NCI-H1092 (cell line): ENCODE data around the gene CRYBG3.

ENCODE experiments used
- DNase-seq: peaks from one replicate; lab custom pipeline; 2025; lab: John Stamatoyannopoulos, UW

Gene CRYBG3

GRCh38 chr3:97838393-97838792 is 16.6 kb downstream of the CRYBG3 start:
- no peak for DNase-seq

GRCh38 chr3:97839944-97840343 is 18.1 kb downstream of the CRYBG3 start:
- DNase-seq, result no peak

- no peak for DNase-seq
Measured at GRCh38 chr3:97841304-97841703, 19.5 kb downstream of the CRYBG3 start.

GRCh38 chr3:97841956-97842355 is 20.1 kb downstream of the CRYBG3 start:
- DNase-seq, result no peak

- DNase-seq, result no peak
Measured at GRCh38 chr3:97848779-97849178, 27.0 kb downstream of the CRYBG3 start.

- no peak for DNase-seq
Measured at GRCh38 chr3:97857401-97857800, 35.6 kb downstream of the CRYBG3 start.

- no peak for DNase-seq
Measured at GRCh38 chr3:97860364-97860763, 38.6 kb downstream of the CRYBG3 start.

- no peak for DNase-seq
Measured at GRCh38 chr3:97862582-97862981, 40.8 kb downstream of the CRYBG3 start.

- no peak for DNase-seq
Measured at GRCh38 chr3:97863031-97863430, 41.2 kb downstream of the CRYBG3 start.

- DNase-seq, result no peak
Measured at GRCh38 chr3:97863775-97864174, 42.0 kb downstream of the CRYBG3 start.

GRCh38 chr3:97871186-97871585 is 49.4 kb downstream of the CRYBG3 start:
- DNase-seq, result no peak

GRCh38 chr3:97871801-97872524 is 50.2 kb downstream of the CRYBG3 start:
- no peak for DNase-seq

- no peak for DNase-seq
Measured at GRCh38 chr3:97872525-97873042, 50.8 kb downstream of the CRYBG3 start.

- no peak for DNase-seq
Measured at GRCh38 chr3:97880267-97880666, 58.5 kb downstream of the CRYBG3 start.

- no peak for DNase-seq
Measured at GRCh38 chr3:97882975-97883598, 61.3 kb downstream of the CRYBG3 start.

GRCh38 chr3:97883736-97884135 is 61.9 kb downstream of the CRYBG3 start:
- no peak for DNase-seq

GRCh38 chr3:97884586-97885123 is 62.8 kb downstream of the CRYBG3 start:
- no peak for DNase-seq

GRCh38 chr3:97885931-97886824 is 64.4 kb downstream of the CRYBG3 start:
- no peak for DNase-seq

GRCh38 chr3:97889814-97890213 is 68.0 kb downstream of the CRYBG3 start:
- no peak for DNase-seq

- no peak for DNase-seq
Measured at GRCh38 chr3:97892852-97893251, 71.0 kb downstream of the CRYBG3 start.

- DNase-seq, result no peak
Measured at GRCh38 chr3:97895216-97895615, 73.4 kb downstream of the CRYBG3 start.

- no peak for DNase-seq
Measured at GRCh38 chr3:97896129-97896528, 74.3 kb downstream of the CRYBG3 start.
